Raji (cell line): ENCODE data around the gene BAIAP2.

Experiments
- POLR2A ChIP-seq: IDR thresholded peaks from 2 replicates; pipeline ENCODE4 v1.6.1; 2011; ENCODE audit warnings: low read depth, low read length, control low read depth; ENCODE audit not compliant: insufficient read depth

BAIAP2 gene

DNA sequence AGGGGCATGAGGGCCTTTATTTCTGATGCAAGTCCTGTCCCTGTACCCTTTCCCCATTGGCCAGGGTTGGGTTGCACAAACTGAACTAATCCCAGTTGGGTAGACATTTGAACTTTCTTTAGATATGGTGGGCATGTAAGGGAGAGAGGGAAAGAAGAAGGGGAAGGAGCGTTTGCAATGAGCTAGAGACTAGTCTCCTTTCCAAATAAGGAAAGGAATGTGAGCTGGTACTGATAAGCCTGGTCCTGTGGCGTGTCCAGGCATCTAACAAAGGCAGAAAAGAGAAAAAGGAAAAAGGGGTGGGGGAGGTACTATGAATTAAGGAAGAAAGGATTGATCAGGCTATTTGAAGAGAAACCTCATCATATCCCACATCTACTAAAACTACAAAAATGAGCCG, 23.0 kb upstream of the BAIAP2 start:
- no peak for TF ChIP-seq POLR2A

DNA sequence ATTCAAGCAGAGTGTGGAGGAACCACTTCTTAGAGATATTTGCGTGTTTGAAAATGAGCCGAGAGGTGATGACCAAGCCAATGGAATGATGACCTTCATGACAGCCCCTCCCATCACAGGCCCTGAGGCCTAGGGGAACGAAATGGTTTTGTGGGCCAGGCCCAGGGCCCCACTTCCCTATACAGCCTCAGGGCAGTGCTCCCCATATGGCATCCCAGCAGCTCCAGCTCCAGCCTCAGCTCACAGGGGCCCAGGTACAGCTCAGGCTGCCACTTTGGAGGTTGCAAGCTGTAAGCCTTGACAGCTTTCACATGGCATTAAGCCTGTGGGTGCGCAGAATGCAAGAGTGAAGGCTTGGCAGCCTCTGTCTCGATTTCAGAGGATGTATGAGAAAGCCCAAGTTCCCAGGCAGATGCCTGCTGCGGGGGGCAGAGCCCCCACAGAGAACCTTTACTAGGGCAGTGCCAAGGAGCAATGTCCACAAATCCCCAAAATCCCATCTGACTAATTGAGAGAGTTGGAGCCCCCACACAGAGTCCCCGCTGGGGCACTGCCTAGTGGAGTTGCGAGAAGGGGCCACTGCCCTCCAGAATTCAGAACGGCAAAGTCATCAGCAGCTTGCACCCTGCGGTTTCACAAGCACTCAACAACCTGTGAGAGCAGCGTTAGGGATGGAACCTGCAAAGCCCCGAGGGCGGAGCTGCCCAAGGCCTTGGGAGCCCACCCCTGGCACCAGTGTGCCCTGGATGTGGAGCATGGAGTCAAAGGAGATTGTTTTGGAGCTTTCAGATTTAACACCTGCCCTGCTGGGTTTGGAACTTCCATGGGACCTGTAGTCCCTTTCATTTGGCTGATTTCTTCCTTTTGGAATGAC, 22.1 kb upstream of the BAIAP2 start:
- no peak for TF ChIP-seq POLR2A

DNA sequence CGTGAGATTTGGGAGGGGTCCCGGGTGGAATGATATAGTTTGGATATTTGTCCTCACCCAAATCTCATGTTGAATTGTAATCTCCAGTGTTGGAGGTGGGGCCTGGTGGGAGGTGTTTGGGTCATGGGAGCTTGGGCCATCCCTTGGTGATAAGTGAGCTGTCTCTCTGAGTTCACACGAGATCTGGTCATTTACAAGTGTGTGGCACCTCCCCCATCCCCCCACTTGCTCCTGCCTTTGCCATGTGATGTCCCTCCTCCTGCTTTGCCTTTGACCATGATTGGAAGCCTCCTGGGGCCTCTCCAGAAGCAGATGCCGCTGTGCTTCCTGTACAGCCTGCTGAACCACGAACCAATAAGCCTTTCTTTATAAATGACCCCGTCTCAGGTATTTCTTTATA, 21.3 kb upstream of the BAIAP2 start:
- TF ChIP-seq POLR2A = no peak

DNA sequence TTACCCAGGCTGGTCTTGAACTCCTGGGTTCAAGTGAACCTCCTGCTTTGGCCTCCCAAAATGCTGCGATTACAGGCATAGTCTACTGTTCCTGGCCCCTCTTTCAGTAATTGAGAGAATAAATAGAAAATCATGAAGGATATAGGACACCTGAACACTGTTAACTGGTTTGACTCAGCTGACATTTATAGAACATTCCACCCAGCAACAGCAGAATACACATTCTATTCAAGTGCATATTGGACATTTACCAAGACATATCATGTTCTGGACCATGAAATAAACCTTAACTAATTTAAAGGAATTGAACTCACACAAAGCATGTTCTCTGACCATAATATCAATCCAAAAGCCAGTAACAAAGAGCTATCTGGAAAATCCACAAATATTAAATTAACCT, 19.8 kb upstream of the BAIAP2 start:
- TF ChIP-seq POLR2A = no peak

DNA sequence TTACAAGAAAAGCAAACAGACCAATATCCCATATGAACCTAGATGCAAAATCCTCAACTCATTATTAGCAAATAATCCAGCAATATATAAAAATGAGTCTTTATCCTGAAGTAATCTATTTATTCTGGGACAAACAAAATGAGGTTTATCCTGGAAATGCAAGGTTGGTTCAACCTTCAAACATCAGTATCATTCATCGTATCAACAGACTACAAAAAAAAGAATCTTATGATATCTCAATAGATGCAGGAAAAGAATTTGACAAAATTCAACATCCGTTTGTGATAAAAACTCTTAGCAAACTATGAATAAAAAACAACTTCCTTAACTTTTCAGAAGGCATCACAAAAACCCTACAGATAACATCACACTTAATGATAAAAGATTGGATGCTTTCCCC, 18.4 kb upstream of the BAIAP2 start:
- no peak for TF ChIP-seq POLR2A

DNA sequence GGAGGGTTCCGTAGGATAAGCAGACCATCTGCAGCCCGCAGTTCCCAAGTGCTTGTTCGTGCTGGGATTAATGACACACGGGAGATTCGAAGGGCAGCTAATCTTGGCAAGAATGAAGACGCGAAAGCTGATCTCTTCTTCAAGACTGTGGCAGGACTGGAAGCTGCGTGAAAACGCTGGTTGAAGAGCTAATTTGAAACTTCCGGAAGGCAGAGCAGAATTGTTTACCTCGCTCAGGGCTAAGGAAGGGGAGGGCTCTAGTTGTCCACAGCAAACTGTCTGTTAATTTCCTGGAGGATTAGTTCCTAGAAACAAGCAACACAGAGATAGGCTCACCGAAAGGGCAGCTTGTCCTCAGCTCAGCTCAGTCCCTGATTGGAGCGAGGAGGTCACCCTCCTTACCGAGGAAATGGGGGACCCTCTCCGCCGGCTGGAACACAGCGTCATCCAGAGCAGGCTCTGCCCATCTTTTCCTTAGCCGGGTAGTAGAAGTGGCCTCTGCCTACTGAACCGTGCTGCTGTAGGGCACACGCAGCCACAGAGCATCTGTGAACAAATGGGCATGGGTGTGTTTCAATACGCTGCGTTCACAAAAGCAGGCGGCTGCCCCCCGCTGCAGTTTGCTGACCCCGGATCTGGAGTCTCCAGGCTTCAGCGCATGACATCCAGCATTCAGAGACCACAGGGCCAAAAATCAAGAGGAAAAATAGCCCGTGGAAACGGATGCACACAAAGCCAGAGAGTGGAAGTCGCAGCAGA, 16.7 kb upstream of the BAIAP2 start:
- TF ChIP-seq POLR2A = no peak

DNA sequence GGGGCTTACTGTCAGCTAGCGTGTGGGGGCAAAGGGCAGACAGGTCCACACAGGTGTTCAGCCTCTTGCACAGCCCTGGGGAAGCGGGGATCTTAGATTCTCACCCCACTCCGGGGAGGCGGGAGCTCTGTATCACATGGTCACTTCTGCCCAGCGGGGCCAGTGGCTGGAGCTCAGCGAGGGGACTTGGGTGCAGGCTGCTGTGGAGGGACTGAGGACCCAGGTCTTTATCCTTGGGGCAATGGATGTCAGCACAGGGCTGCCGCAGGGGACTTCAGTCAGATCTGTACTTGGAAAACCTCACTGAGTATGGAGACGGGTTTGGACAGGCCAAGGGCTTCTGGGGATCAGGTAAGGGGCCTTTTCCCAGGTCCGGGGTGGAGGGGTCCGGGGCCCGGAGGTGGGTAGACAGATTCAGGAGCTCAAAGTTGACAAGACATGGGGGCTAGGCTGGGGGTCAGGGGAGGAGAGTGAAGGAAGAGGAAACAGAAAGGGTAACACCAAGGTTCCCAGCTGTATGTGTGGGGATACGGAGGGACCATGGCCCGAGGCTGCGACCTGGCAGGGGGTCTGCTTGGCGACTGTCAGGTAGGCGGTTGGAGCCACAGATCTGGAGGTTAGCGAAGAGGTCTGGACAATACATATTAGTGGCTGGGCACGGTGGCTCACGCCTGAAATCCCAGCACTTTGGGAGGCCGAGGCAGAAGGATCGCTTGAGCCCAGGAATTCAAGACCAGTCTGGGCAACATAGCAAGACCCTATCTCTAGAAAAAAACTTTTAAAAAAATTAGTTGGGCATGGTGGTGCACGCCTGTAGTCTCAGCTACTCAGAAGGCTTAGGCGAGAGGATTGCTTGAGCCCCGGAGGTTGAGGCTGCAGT, 15.1 kb upstream of the BAIAP2 start:
- TF ChIP-seq POLR2A = no peak

DNA sequence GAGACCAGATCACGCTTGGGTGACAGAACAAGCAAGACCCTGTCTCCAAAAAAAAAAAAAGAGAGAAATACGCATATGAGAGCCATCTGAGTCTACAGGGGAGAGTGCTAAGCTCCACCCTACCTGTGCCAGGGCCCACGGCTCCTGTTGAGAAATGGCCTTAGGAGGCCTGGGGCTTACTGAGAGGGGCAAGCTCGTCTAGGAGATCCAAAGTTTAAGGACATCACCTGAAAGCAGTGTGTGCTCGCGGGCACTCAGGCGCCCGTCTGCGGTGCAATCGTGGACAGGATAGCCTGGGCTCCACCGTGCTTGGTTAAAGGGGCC, 14.5 kb upstream of the BAIAP2 start:
- no peak for TF ChIP-seq POLR2A

DNA sequence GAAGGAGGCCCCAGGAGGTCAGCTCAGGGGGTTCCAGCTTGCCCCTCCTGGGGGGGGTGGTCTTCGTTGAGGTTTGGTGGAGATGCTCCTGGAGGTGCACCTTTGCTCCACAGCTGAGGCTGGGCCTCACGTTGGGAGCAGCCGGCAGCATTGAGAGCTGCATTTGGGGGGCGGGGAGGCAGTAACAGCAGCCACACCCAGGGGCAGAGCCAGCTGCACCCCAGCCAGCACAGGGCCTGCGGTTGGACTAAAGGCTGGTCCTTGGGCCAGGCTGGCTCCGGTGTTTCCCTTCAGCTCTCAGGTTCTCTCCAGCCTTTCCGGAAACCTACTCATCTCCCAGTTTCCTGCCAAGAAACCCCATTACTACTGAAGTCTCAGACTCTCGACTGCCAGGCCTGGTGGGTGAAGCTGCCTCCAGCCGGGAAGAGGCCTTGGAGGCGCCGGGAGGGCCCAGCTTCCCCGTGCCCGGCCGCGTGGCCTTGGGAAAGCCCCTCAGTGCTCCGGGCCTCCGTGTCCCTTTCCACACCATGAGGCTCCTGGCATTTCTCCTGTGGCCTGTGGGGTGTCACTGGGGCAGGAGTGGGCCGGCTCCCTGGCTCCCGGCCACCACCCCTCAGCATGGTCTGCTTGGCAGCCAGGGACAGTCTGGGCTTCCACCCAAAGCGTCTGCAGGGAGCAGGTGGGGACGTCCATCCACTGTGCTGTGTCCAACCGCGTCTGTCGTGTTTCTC, 14.0 kb upstream of the BAIAP2 start:
- TF ChIP-seq POLR2A = no peak

DNA sequence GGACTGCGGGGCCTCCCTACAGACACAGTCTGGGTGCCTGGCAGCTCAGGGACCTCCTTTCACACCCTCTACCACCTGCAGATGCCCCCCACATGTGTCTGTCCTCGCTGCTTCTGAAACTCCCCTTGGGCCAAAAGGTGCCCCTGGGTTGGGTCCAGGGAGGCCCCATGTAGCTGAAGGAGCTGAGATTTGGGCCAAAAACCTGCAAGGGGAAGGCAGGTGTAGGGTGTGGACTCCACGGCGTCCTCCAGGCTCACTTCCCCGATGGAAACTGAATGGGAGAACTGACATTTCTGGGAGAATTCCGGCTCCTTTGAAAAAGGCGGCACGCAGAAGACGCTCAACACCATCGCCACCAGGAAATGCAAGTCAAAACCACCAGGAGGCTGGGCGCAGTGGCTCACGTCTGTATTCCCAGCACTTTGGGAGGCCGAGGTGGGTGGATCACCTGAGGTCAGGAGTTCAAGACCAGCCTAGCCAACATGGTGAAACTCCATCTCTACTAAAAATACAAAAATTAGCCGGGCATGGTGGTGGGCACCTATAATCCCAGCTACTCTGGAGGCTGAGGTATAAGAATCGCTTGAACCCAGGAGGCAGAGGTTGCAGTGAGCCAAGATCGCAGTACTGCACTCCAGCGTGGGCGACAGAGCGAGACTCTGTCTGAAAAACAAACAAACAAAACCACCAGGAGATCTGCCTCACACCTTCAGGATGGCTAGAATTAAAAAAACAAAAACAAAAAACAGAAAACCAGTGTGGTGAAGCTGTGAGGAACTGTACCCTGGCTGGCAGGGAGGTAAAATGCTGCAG, 13.2 kb upstream of the BAIAP2 start:
- TF ChIP-seq POLR2A = no peak

DNA sequence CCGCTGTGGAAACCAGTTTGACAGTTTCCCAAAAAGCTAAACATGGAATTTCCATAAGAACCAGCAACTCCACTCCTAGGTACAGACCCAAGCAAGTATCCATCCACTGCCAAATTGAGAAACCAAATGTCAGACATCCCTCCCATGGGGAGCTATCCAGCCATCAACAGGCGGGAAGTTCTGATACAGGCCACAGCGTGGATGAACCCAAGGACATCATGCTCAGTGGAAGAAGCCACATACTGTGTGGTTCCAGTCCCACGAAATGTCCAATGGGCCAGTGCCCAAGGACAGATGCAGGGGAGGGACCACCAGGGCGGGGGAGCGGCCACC, 12.6 kb upstream of the BAIAP2 start:
- no peak for TF ChIP-seq POLR2A

DNA sequence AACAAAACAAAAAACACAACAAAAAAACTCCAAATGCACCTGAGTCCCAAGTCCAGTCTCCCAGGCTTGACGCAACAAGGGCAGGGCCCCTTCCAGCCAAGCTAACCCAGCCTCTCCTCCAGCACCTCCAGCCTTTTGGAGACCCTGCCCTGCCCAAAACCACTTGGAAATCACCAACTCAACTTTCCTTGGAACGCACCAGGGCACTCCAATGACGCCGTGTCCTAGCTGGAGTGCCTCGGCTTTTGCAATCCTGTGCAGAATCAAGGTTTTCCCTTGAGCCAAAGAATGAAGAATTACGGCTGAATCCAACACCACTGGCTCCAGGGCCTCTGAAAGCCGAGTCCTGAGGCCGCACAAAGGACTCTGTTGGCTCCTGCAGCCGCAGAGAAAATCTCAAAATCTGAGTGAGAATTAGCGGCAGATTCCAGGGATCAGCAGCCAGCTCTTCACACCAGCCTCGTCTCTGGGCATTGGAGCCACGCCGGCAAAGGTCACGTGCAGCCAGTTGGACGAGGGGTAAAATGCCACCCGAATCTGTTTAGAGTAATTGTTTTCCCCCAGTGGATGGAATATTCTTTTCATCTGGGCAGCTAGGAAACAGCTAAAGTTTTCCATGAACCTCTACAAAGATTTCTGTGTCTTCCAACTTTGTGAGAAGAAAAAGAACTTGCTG, 9.7 kb upstream of the BAIAP2 start:
- no peak for TF ChIP-seq POLR2A

DNA sequence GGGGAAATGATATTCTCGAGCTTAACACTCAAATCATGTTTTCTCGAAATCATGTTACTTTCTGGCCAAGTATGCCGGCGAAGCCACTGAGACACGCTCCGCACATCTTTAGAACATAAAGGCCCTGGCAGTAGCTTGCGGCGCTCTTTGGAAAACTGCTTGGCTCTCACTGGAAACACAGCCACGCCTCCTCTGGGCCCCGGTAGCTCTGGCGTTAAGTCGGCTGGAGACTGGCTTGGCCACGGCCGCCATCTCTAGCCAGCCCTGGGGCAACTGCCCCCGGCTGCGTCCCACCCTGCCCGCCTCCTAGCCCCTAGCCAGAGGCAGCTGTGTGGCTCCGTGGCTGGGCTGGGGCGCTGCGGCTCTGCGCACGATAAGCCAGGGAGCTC, 9.2 kb upstream of the BAIAP2 start:
- TF ChIP-seq POLR2A = no peak
